GM12873 (cell line): ENCODE data around the gene BDH1.

Source experiments
- CTCF ChIP-seq: IDR thresholded peaks from 2 replicates; pipeline ENCODE4 v1.5.1; 2012; ENCODE audit warnings: low read depth, mild to moderate bottlenecking, moderate library complexity, low read length, control low read depth; ENCODE audit not compliant: insufficient read depth; ENCODE audit errors: missing control alignments

The BDH1 gene

GRCh38 chr3:197504641-197505121, 51.1 kb downstream of the BDH1 start:
- TF ChIP-seq CTCF, result no peak

DNA sequence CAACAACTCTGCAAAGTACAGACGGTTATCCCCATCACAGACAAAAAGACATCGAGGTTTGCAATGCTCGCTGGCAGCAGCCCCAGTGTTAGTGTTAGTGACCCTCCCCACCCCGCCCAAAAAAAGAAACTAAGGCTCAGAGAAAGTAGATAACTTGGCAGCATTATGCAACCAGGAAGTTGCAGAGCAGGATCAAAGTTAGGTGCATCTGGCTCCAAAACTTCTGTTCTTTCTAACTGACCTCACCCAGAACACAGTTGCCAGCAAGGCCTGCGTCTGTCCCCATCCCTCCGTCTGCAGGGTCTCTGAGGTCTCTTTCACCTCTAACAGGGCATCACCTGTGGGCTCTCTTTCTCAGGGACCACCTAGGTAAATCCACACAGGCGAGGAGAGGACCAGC, 51.5 kb downstream of the BDH1 start:
- TF ChIP-seq CTCF, result no peak

GRCh38 chr3:197503652-197504051, 52.1 kb downstream of the BDH1 start:
- no peak for TF ChIP-seq CTCF

DNA sequence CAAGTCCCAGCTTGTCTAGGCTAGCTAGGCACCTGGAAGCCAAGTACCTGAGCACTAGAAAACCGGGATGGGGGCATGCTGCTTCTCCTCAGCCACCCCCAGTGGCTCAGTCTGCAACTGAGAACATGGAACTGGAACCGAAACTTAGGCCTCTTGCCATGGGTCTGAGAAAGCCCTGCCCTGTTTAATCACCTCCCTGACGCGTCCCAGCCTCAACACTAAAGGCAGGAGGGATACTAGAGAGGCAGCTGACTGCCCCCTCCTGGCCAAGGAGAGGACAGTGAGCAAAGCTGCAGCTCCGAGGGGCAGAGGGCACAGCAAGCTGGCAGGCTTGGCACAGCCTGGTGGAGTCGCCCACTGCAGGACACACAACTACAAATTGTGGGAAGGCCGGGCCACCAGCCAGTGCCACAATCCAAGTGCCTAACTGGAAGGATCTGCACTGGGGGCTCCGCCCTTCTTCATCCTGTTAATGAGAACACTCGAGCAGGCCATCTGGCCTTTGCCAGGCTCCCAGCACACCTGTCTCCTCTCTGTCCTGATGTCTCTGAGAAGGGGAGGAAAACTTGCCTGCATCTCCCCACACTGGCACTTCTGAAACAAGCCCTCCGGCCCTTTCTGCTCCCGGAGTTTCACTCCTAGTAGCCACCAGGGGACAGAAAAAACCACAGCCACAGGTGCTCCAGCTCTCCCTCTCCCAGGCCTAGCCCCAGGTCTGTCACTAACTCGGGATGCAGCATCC, 53.7 kb downstream of the BDH1 start:
- peak; percentile 75 for TF ChIP-seq CTCF

GRCh38 chr3:197501496-197501878, 54.3 kb downstream of the BDH1 start:
- TF ChIP-seq CTCF, result no peak

- no peak for TF ChIP-seq CTCF
Measured at GRCh38 chr3:197500812-197501211, 55.0 kb downstream of the BDH1 start.

DNA sequence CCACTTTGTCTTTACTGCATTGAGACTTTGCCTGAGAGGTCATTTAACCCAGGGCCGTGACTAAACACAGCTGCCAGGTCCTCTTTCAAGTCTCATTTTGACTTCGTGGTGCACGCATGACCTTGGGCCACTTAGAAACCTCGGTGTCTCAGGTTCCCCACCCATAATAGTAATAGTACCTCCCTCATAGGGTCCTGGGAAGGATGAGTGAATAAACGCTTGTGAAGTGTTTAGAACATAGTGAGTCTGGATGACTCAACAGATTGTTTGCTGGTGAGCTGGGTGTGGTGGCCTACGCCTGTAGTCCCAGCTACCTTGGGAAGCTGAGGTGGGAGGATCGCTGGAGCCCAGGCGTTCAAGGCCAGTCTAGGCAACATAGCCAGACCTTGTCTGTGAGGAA, 56.3 kb downstream of the BDH1 start:
- TF ChIP-seq CTCF, result no peak
